Duodenal mucosa (tissue), 2 donors: ENCODE measurements around the gene FLNB.
"Not testable (repeated sequence)": the region's sequence is repeated elsewhere in the genome, so short reads cannot be mapped to it uniquely, and the experiment has no call there.

Experiments used
- H3K27ac ChIP-seq: one replicate; pipeline ENCODE4 v1.7.0; 2013; ENCODE audit warnings: low read depth, low read length
- H3K27me3 ChIP-seq, 2 donors: one replicate each; pipeline ENCODE4 v1.7.0; 2013; ENCODE audit warnings: low read length in 2 of 2, control low read depth in 1 of 2; ENCODE audit not compliant: insufficient read depth in 2 of 2, control insufficient read depth in 1 of 2
- H3K36me3 ChIP-seq, 2 donors: one replicate each; pipeline ENCODE4 v1.7.0; 2013; ENCODE audit warnings: low read length in 2 of 2, control low read depth in 1 of 2; ENCODE audit not compliant: insufficient read depth in 2 of 2, control insufficient read depth in 1 of 2
- H3K4me1 ChIP-seq, 2 donors: one replicate each; pipeline ENCODE4 v1.7.0; 2013; ENCODE audit warnings: low read length in 2 of 2, control low read depth in 1 of 2; ENCODE audit not compliant: insufficient read depth in 2 of 2, control insufficient read depth in 1 of 2
- H3K4me3 ChIP-seq, 2 donors: one replicate each; pipeline ENCODE4 v1.7.0; 2013; ENCODE audit warnings: low read length in 2 of 2, low read depth in 1 of 2
- H3K9ac ChIP-seq, 2 donors: one replicate each; pipeline ENCODE4 v1.7.0; 2013; ENCODE audit warnings: low read length in 2 of 2, low read depth in 1 of 2
- H3K9me3 ChIP-seq, 2 donors: one replicate each; pipeline ENCODE4 v1.7.0; 2013; ENCODE audit warnings: low read length in 2 of 2, control low read depth in 1 of 2; ENCODE audit not compliant: control insufficient read depth in 1 of 2

The FLNB gene

GRCh38 chr3:57980416-57980815 is 27.8 kb upstream of the FLNB start:
- no peaks in the 10 kb centered on the region for H3K9me3 ChIP-seq
- H3K27me3 ChIP-seq, result no peaks in the 10 kb centered on the region
- no peak overlapping the region for H3K9ac ChIP-seq
- no peak overlapping the region for H3K27ac ChIP-seq
- H3K4me1 ChIP-seq, result peaks cover 45 to 58% of the 10 kb centered on the region in 2 donors
- no peaks in the 10 kb centered on the region for H3K36me3 ChIP-seq
- H3K4me3 ChIP-seq, result no peak overlapping the region

DNA sequence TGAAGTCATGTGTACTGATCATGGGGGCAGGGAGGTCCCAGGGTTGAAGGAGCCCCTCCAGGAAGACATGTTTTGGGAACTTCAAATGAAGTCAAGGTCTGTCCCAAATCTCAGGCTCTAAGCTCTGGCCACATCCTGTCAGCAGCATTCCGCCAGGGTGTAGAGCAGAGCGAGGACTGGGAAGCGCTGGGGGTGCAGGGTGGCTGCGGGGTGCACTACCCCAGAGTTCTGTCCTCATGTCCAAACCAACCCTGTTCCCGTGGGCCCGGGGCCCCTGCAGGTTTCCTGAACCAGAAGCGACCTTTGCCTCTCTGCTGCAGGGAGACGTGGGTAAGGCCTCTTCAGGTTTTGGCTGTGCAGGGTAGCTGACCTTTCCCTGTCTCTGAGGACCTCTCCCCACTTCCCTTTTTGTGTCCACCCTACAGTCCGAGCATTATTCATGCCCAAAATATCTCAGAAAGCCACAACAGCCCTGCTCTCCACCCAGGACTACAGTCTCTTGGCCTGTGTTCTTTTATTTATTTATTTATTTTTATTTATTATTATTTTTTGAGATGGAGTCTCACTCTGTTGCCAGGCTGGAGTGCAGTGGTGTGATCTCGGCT is 26.6 kb upstream of the FLNB start:
- Histone ChIP-seq H3K27me3 (no peaks in the 10 kb centered on the region), H3K4me1 (peaks cover 49 to 63% of the 10 kb centered on the region in 2 donors), H3K9ac (no peak overlapping the region), H3K4me3 (no peak overlapping the region), H3K9me3 (no peaks in the 10 kb centered on the region), H3K27ac (no peak overlapping the region), H3K36me3 (no peaks in the 10 kb centered on the region)

DNA sequence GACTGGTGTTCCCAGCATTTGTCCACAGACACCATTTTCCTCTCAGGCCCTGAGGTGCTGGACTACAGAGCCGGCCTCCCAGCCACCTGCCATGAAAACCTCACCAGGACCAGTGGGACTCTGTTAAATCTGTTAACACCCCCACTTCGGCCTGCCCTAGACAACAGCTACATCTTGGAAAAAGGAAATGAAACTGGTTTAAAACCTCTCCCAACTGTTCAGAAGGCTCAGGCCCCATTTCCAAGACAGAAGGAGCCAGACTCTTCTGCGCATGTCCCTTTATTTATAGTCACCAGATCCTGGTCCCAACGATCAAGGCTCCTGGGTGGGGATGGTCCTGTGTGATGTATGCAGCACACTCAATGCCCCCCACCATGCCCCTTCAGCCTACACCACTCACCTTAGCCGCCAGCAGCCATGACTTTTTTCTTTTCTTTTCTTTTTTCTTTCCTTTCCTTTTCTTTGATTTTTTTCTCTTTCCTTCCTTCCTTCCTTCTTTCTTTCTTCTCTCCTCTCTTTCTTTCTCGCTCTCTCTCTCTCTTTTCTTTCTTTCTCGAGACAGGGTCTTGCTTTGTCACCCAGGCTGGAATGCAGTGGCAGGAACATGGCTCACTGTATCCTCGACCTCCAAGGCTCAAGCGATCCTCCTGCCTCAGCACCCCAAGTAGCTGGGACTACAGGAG is 25.5 kb upstream of the FLNB start:
- no peak overlapping the region for H3K4me3 ChIP-seq
- H3K27ac ChIP-seq, result no peak overlapping the region
- no peaks in the 10 kb centered on the region for H3K36me3 ChIP-seq
- H3K9me3 ChIP-seq, result no peaks in the 10 kb centered on the region
- H3K4me1 ChIP-seq, result peaks cover 48 to 60% of the 10 kb centered on the region in 2 donors
- H3K27me3 ChIP-seq, result no peaks in the 10 kb centered on the region
- H3K9ac ChIP-seq, result no peak overlapping the region

DNA sequence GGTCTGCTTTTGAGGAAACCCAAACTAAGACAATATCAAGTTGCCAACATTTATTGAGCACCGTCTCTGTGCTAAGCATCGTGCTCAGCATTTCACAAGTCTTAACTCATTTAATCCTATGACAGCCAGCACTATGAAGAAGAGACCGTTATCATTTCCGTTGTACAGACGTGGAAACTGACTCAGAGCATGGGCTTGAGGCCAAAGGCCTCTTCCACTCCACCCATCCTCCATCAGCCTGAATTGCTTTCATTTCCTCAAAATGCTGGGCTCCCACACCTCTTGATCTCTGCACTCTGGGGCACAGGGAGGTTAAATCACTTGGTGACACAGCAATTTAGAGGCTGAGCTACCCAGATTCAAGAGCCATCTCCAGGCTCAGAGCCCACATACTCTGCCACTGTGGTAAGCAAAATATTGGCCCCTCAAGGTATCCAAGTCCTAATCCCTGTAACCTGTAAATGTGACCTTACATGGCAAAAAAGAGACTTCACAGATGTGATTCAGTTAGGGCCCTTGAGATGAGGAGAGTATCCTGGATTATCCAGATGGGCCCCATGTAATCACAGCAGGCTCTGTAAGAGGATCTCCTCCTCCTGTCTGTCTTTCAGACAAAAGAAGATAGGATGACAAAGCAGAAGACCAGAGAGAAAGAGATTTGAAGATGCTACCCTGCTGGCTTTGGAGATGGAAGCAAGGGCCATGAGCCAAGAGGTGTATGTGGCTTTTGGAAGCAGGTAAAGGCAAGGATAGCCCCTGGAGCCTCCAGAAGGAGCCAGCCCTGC is 24.3 kb upstream of the FLNB start:
- no peak overlapping the region for H3K27ac ChIP-seq
- peak overlapping the region in 1 of 2 donors; percentile 25 for H3K4me3 ChIP-seq
- H3K4me1 ChIP-seq, result peaks cover 36 to 51% of the 10 kb centered on the region in 2 donors
- no peaks in the 10 kb centered on the region for H3K36me3 ChIP-seq
- H3K9ac ChIP-seq, result peak overlapping the region in 1 of 2 donors; percentile 18
- H3K27me3 ChIP-seq, result no peaks in the 10 kb centered on the region
- no peaks in the 10 kb centered on the region for H3K9me3 ChIP-seq

DNA sequence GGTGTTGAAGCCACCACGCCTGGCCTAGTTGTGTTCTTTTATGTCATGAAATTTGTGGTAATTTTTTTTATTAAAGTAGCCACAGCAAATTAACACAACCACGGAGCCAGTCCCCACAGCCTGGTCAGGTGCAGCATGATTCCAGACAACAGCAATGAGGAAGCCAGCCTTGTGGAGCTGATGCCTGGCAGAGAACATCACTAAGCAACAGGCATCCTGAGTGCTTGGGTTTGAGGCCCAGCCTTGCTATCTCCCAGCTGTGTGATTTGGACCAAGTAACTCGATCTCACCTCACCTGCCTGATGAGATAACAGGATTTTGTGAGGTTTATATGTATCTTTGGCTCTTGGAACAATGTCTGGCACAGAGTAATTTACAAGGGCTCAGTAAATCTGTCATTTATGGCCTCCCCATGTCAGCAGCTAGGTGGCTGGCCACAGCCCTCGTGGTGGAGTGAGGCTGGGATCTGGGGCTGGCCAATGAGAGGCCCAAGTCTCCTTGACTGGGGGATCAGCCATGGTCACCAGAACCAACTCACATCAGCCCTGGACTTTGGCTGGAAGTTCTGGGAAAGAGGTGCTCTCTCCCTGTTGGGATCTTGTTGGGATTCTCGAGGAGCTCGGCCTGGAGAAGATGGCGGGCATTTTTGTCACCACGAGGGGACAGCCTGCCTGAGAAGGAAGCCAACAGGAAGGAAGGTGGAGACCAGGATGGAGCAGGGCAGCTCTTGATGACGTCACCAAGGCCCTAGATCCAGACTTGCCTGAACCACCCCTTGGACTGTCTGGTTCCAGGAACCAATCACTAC is 22.8 kb upstream of the FLNB start:
- H3K36me3 ChIP-seq, result no peaks in the 10 kb centered on the region
- no peaks in the 10 kb centered on the region for H3K27me3 ChIP-seq
- H3K27ac ChIP-seq, result no peak overlapping the region
- H3K4me1 ChIP-seq, result peaks cover 33 to 47% of the 10 kb centered on the region in 2 donors
- H3K4me3 ChIP-seq, result no peak overlapping the region
- H3K9me3 ChIP-seq, result no peaks in the 10 kb centered on the region
- no peak overlapping the region for H3K9ac ChIP-seq

DNA sequence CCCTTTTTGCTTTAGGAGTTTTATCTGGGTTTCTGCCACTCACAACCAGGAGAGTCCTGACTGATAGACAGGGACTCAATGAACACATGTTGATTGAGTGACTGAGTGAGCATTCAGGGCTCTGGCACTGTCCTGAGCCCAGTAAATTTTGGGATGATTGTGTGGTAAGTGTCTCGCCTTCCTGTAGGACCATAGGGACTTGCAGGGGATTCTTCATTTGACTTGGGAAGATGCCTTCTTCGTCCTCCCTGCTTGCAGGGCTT is 22.3 kb upstream of the FLNB start:
- H3K9me3 ChIP-seq, result no peaks in the 10 kb centered on the region
- no peaks in the 10 kb centered on the region for H3K27me3 ChIP-seq
- no peaks in the 10 kb centered on the region for H3K36me3 ChIP-seq
- H3K9ac ChIP-seq, result no peak overlapping the region
- H3K27ac ChIP-seq, result no peak overlapping the region
- H3K4me1 ChIP-seq, result peaks cover 30 to 41% of the 10 kb centered on the region in 2 donors
- no peak overlapping the region for H3K4me3 ChIP-seq

GRCh38 chr3:57986261-57986660 is 22.0 kb upstream of the FLNB start:
- H3K4me3 ChIP-seq, result no peak overlapping the region
- H3K9ac ChIP-seq, result no peak overlapping the region
- peaks cover 30 to 40% of the 10 kb centered on the region in 2 donors for H3K4me1 ChIP-seq
- H3K27ac ChIP-seq, result no peak overlapping the region
- H3K27me3 ChIP-seq, result no peaks in the 10 kb centered on the region
- no peaks in the 10 kb centered on the region for H3K36me3 ChIP-seq
- no peaks in the 10 kb centered on the region for H3K9me3 ChIP-seq

DNA sequence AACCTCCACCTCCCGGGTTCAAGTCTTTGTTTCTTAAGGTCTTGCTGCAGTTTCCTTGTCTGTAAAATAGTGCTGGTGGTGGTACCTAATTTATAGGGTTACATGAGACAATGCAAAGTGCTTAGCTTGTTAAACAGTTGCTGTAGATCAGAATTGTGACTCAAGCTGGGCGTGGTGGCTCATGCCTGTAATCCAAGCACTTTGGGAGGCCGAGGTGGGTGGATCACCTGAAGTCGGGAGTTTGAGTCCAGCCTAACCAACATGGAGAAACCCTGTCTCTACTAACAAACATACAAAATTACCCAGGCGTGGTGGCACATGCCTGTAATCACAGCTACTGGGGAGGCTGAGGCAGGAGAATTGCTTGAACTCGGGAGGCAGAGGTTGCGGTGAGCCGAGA is 19.0 kb upstream of the FLNB start:
- peaks cover 10 to 17% of the 10 kb centered on the region in 2 donors for H3K4me1 ChIP-seq
- not testable (repeated sequence) for H3K36me3 ChIP-seq, H3K4me3 ChIP-seq, H3K27me3 ChIP-seq, H3K9me3 ChIP-seq, H3K27ac ChIP-seq, H3K9ac ChIP-seq

- no peak overlapping the region for H3K27ac ChIP-seq
- H3K4me1 ChIP-seq, result peaks cover 6 to 13% of the 10 kb centered on the region in 2 donors
- H3K9me3 ChIP-seq, result no peaks in the 10 kb centered on the region
- H3K36me3 ChIP-seq, result no peaks in the 10 kb centered on the region
- H3K4me3 ChIP-seq, result no peak overlapping the region
- no peaks in the 10 kb centered on the region for H3K27me3 ChIP-seq
- H3K9ac ChIP-seq, result no peak overlapping the region
Measured at GRCh38 chr3:57989646-57990045, 18.6 kb upstream of the FLNB start.
